ENCODE data around the gene ATP10A. TPM values are rescaled to one million over a fixed set of nuclear protein-coding genes. Genes with fewer than 3 reads are reported as not detected.
A peak's percentile ranks its signal among the peaks of the same experiment; 100 is the strongest.

The ATP10A gene
- total and polyA plus RNA-seq, 2 experiments from 2014 or later: 0.75 to 0.77 TPM

GRCh38 chr15:25655207-25655948, 207.7 kb downstream of the ATP10A start:
- Histone ChIP-seq H3K9me2 (replicated peaks; ENCODE audit: insufficient read depth) (no peaks in the 10 kb centered on the region), H2AFZ (no peak overlapping the region), H3K27me3 (no peaks in the 10 kb centered on the region), H3K27ac (no peak overlapping the region), H3K4me3 (no peak overlapping the region), H3K36me3 (replicated peaks; ENCODE audit: insufficient read depth, low read depth) (no peaks in the 10 kb centered on the region), H3K4me2 (no peak overlapping the region), H3K4me1 (ENCODE audit: insufficient read depth) (peaks cover 13% of the 10 kb centered on the region), H3K9me3 (ENCODE audit: low read depth) (no peaks in the 10 kb centered on the region), H4K20me1 (ENCODE audit: insufficient read depth, poor library complexity, severe bottlenecking) (no peaks in the 10 kb centered on the region), H3K79me2 (no peaks in the 10 kb centered on the region)
- 85% methylated on average over 14 of the region's 14 CpGs for WGBS (ENCODE audit: low lambda C conversion rate, missing lambda C conversion rate)
- DNase-seq (ENCODE audit: low spot score): no peak
- TF ChIP-seq CTCF (IDR thresholded peaks at IDR 0.05; ENCODE audit: poor library complexity): no peak
- no peak for TF ChIP-seq EZH2phosphoT487 (IDR thresholded peaks at IDR 0.05; ENCODE audit: low read depth, severe bottlenecking, unreplicated experiment)
- TF ChIP-seq EZH2 (IDR thresholded peaks at IDR 0.05; ENCODE audit: borderline replicate concordance): no peak

GRCh38 chr15:25653371-25653770, 209.8 kb downstream of the ATP10A start:
- no peak overlapping the region for H3K4me3 ChIP-seq
- H3K4me2 ChIP-seq: no peak overlapping the region
- TF ChIP-seq EZH2 (IDR thresholded peaks at IDR 0.05; ENCODE audit: borderline replicate concordance) (no peak), EZH2phosphoT487 (IDR thresholded peaks at IDR 0.05; ENCODE audit: low read depth, severe bottlenecking, unreplicated experiment) (no peak), CTCF (IDR thresholded peaks at IDR 0.05; ENCODE audit: poor library complexity) (no peak)
- H3K36me3 ChIP-seq (replicated peaks; ENCODE audit: insufficient read depth, low read depth): no peaks in the 10 kb centered on the region
- H3K79me2 ChIP-seq: no peaks in the 10 kb centered on the region
- WGBS (ENCODE audit: low lambda C conversion rate, missing lambda C conversion rate): 83% methylated on average over 2 of the region's 2 CpGs
- no peaks in the 10 kb centered on the region for H3K9me2 ChIP-seq (replicated peaks; ENCODE audit: insufficient read depth)
- no peak for DNase-seq (ENCODE audit: low spot score)
- no peaks in the 10 kb centered on the region for H3K9me3 ChIP-seq (ENCODE audit: low read depth)
- no peak overlapping the region for H2AFZ ChIP-seq
- H3K4me1 ChIP-seq (ENCODE audit: insufficient read depth): peaks cover 13% of the 10 kb centered on the region
- H3K27ac ChIP-seq: peak overlapping the region; percentile 73
- no peaks in the 10 kb centered on the region for H4K20me1 ChIP-seq (ENCODE audit: insufficient read depth, poor library complexity, severe bottlenecking)
- no peaks in the 10 kb centered on the region for H3K27me3 ChIP-seq

GRCh38 chr15:25652704-25653103, 210.4 kb downstream of the ATP10A start:
- Histone ChIP-seq H2AFZ (no peak overlapping the region), H3K4me3 (no peak overlapping the region), H3K27ac (peak overlapping the region; percentile 73), H3K79me2 (no peaks in the 10 kb centered on the region), H3K4me2 (no peak overlapping the region), H3K4me1 (ENCODE audit: insufficient read depth) (peaks cover 13% of the 10 kb centered on the region), H4K20me1 (ENCODE audit: insufficient read depth, poor library complexity, severe bottlenecking) (no peaks in the 10 kb centered on the region), H3K9me2 (replicated peaks; ENCODE audit: insufficient read depth) (no peaks in the 10 kb centered on the region), H3K27me3 (no peaks in the 10 kb centered on the region), H3K36me3 (replicated peaks; ENCODE audit: insufficient read depth, low read depth) (no peaks in the 10 kb centered on the region), H3K9me3 (ENCODE audit: low read depth) (no peaks in the 10 kb centered on the region)
- WGBS (ENCODE audit: low lambda C conversion rate, missing lambda C conversion rate): 86% methylated on average over 1 of the region's 1 CpG
- DNase-seq (ENCODE audit: low spot score): no peak
- TF ChIP-seq EZH2 (IDR thresholded peaks at IDR 0.05; ENCODE audit: borderline replicate concordance) (no peak), CTCF (IDR thresholded peaks at IDR 0.05; ENCODE audit: poor library complexity) (no peak), EZH2phosphoT487 (IDR thresholded peaks at IDR 0.05; ENCODE audit: low read depth, severe bottlenecking, unreplicated experiment) (no peak)
